Measurements from ENCODE around the gene NPY. TPM values are rescaled to one million over a fixed set of nuclear protein-coding genes. Genes with fewer than 3 reads are reported as not detected.
"Not testable (repeated sequence)": the region's sequence is repeated elsewhere in the genome, so short reads cannot be mapped to it uniquely, and the experiment has no call there.

The NPY gene
- total and polyA plus RNA-seq, 7 donors = 0.50 to 7.5 (median 6.5) TPM; not detected in 4

DNA sequence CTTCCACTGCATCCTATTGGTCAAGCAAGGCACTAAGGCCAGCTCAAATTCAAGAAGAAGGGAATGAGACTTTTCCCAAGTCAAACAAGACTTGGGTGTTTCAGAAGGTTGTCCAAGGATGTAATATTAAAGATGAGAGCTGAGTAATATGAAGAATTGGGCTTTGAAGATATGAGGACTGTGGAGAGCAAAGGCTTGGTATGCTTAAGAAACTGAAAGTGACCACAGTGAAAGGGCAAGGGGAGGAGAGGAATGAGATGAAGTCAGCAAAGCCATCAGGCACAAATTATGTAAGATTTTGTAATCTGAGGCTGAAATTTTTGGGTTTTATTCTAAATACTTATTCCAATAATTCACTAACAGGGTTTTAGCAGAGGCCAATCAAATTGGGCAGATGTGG, 38.6 kb upstream of the NPY start:
- Histone ChIP-seq H3K4me3 (no peak overlapping the region), H3K9me3 (no peaks in the 10 kb centered on the region), H3K27ac (no peak overlapping the region), H3K27me3 (no peaks in the 10 kb centered on the region), H3K36me3 (no peaks in the 10 kb centered on the region), H3K4me1 (no peaks in the 10 kb centered on the region)
- intact Hi-C loops (cut with DNase I) = no loop called here
- no peak for DNase-seq
- TF ChIP-seq, protein P1, sequence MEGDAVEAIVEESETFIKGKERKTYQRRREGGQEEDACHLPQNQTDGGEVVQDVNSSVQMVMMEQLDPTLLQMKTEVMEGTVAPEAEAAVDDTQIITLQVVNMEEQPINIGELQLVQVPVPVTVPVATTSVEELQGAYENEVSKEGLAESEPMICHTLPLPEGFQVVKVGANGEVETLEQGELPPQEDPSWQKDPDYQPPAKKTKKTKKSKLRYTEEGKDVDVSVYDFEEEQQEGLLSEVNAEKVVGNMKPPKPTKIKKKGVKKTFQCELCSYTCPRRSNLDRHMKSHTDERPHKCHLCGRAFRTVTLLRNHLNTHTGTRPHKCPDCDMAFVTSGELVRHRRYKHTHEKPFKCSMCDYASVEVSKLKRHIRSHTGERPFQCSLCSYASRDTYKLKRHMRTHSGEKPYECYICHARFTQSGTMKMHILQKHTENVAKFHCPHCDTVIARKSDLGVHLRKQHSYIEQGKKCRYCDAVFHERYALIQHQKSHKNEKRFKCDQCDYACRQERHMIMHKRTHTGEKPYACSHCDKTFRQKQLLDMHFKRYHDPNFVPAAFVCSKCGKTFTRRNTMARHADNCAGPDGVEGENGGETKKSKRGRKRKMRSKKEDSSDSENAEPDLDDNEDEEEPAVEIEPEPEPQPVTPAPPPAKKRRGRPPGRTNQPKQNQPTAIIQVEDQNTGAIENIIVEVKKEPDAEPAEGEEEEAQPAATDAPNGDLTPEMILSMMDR (IDR thresholded peaks at IDR 0.05) = no peak
- TF ChIP-seq POLR2A (IDR thresholded peaks at IDR 0.05) (no peak), EP300 (IDR thresholded peaks at IDR 0.05) (no peak), POLR2AphosphoS5 (IDR thresholded peaks at IDR 0.05) (no peak)

DNA sequence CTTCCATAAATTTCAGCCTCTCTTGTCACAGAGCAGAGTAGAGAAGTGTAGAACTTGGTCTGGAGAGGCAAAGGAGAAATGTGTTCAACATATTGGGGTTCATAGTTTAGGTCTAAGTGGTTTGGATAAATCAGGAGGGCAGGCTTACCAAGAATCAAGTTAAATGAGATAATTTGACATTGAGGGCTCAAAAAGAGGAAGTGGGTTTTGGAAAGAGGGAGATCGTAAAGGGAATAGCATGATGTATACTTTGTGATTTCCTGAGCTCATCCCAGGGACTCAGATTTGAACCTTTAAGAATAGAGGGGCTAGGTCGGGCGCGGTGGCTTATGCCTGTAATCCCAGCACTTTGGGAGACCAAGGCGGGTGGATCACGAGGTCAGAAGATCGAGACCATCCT, 34.7 kb upstream of the NPY start:
- Histone ChIP-seq H3K4me3 (no peak overlapping the region), H3K36me3 (no peaks in the 10 kb centered on the region), H3K4me1 (no peaks in the 10 kb centered on the region), H3K9me3 (peaks cover 0 to 3% (median 0%) of the 10 kb centered on the region in 4 donors), H3K27ac (no peak overlapping the region), H3K27me3 (no peaks in the 10 kb centered on the region)
- TF ChIP-seq POLR2A (IDR thresholded peaks at IDR 0.05) (no peak), EP300 (IDR thresholded peaks at IDR 0.05) (no peak), POLR2AphosphoS5 (IDR thresholded peaks at IDR 0.05) (no peak)
- TF ChIP-seq, protein P1 (IDR thresholded peaks at IDR 0.05) = no peak
- intact Hi-C loops (cut with DNase I) = no loop called here
- WGBS, 2 donors = 94% methylated on average over 7 of the region's 7 CpGs
- DNase-seq = no peak

DNA sequence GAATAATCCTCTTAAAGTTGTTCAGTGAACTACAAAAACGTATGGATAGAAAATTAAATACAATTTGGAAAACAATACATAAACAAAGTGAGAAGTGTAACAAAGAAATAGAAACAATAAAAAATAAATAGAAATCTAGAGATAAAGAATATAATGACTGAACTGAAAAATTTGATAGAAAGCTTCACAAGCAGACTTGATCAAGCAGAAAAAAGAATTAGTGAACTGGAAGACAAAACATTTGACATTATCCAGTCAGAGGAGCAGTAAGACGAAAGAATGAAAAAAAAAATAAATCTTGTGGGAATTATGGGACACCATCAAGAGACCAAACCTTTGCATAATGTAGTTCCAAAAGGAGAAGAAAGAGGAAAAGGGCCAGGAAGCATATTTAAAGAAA, 32.4 kb upstream of the NPY start:
- H3K9me3 ChIP-seq = peaks cover 0 to 3% (median 0%) of the 10 kb centered on the region in 4 donors
- H3K4me1 ChIP-seq = no peaks in the 10 kb centered on the region
- intact Hi-C loops (cut with DNase I) = no loop called here
- no peaks in the 10 kb centered on the region for H3K36me3 ChIP-seq
- no peak overlapping the region for H3K4me3 ChIP-seq
- TF ChIP-seq POLR2A (IDR thresholded peaks at IDR 0.05) = no peak
- WGBS, 2 donors = 60 to 73% methylated on average over 2 of the region's 2 CpGs
- H3K27ac ChIP-seq = no peak overlapping the region
- H3K27me3 ChIP-seq = no peaks in the 10 kb centered on the region
- DNase-seq = no peak

DNA sequence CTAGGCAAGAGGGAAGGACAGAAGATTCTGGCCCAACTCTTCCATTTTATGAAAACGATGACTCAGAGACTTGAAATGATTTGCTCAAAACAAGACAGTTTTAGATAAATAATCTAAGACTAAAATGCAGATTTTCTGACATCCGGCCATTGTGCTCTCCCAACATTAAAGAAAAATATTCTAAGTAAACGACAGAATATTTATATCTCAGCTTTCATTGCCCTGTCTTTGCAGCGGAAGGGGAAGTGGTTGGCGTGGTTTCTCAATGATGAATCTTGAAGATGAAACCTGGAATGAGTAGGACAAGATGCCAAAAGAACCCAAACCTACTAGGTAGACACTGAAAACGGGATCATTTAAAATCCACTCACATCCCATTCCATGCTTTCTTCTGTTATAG, 28.9 kb upstream of the NPY start:
- no peak overlapping the region for H3K27ac ChIP-seq
- intact Hi-C loops (cut with DNase I) = no loop called here
- H3K4me3 ChIP-seq = no peak overlapping the region
- H3K27me3 ChIP-seq = no peaks in the 10 kb centered on the region
- TF ChIP-seq POLR2A (IDR thresholded peaks at IDR 0.05) (no peak), POLR2AphosphoS5 (IDR thresholded peaks at IDR 0.05) (no peak), EP300 (IDR thresholded peaks at IDR 0.05) (no peak)
- TF ChIP-seq, protein P1 (IDR thresholded peaks at IDR 0.05) = no peak
- H3K36me3 ChIP-seq = no peaks in the 10 kb centered on the region
- H3K4me1 ChIP-seq = no peaks in the 10 kb centered on the region
- peaks cover 0 to 3% (median 0%) of the 10 kb centered on the region in 4 donors for H3K9me3 ChIP-seq
- WGBS, 2 donors = 47 to 78% methylated on average over 6 of the region's 6 CpGs
- no peak for DNase-seq

DNA sequence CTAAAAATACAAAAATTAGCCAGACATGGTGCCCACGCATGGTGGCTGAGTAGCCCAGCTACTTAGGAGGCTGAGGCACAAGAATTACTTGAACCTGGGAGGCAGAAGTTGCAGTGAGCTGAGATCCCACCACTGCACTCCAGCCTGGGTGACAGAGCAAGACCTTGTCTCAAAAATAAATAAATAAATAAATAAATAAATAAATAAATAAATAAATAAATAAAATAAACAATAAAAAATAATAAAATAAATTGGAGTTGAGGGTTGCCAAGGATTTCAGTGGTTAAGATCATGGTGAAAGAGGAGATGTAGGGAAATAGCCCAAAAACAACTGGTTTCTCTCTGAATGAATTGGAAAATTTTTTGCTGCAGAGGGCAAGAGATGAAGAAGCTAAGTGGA, 25.7 kb upstream of the NPY start:
- H3K4me1 ChIP-seq; DNase-seq; H3K27ac ChIP-seq; H3K36me3 ChIP-seq; H3K4me3 ChIP-seq; H3K27me3 ChIP-seq; intact Hi-C loops (cut with DNase I); H3K9me3 ChIP-seq: not testable (repeated sequence)
- 85 to 88% methylated on average over 1 of the region's 1 CpG for WGBS, 2 donors

DNA sequence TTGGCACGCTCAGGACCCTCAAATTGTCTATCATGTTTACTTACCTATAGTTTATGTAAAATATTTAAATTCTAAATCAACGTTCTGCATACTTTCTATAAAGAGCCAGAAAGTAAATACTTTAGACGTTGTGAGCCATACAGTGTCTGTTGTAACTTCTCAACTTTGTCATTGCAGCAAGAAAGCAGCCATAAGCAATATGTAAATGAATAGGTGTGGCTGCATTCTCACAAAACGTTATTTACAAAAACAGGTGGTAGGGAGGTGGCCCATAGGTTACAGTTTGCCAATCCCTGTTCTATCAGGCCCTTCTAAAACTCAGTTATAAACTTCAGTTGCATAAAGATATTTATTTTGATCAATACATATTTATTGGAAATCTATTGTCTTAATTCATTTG, 12.1 kb upstream of the NPY start:
- Histone ChIP-seq H3K4me1 (no peaks in the 10 kb centered on the region), H3K27ac (no peak overlapping the region), H3K36me3 (no peaks in the 10 kb centered on the region), H3K9me3 (no peaks in the 10 kb centered on the region), H3K27me3 (no peaks in the 10 kb centered on the region), H3K4me3 (no peak overlapping the region)
- 25 to 51% methylated on average over 4 of the region's 4 CpGs for WGBS, 2 donors
- DNase-seq = no peak
- TF ChIP-seq EP300 (IDR thresholded peaks at IDR 0.05) = no peak
- no peak for TF ChIP-seq POLR2A (IDR thresholded peaks at IDR 0.05)
- TF ChIP-seq POLR2AphosphoS5 (IDR thresholded peaks at IDR 0.05) = no peak
- TF ChIP-seq, protein P1 (IDR thresholded peaks at IDR 0.05) = no peak
- intact Hi-C loops (cut with DNase I) = no loop called here

All from sigmoid colon (tissue), 7 donors.